Gastrocnemius medialis (tissue), 4 donors: Measurements from ENCODE around the gene SP2.

ENCODE experiments used
- POLR2A ChIP-seq, 2 donors: fragments of 450-650 bp; IDR thresholded peaks; one replicate each; pipeline ENCODE4 v1.6.1; 2017; ENCODE audit warnings: antibody characterized with exemption in 2 of 2, mild to moderate bottlenecking in 2 of 2, moderate library complexity in 2 of 2
- TF ChIP-seq, protein P1 (sequence below), 5 experiments: fragments of 450-650 bp in 3 of 5; fragments of 200-600 bp in 2 of 5; sonication (generic) in 2 of 5; IDR thresholded peaks in 4 of 5; conservative IDR thresholded peaks in 1 of 5; 1 replicate in 4 of 5; 2 replicates in 1 of 5; pipeline ENCODE4 v1.5.1; 2016 to 2019; ENCODE audit warnings: antibody characterized with exemption in 5 of 5, mild to moderate bottlenecking in 3 of 5, moderate library complexity in 3 of 5

DNA sequence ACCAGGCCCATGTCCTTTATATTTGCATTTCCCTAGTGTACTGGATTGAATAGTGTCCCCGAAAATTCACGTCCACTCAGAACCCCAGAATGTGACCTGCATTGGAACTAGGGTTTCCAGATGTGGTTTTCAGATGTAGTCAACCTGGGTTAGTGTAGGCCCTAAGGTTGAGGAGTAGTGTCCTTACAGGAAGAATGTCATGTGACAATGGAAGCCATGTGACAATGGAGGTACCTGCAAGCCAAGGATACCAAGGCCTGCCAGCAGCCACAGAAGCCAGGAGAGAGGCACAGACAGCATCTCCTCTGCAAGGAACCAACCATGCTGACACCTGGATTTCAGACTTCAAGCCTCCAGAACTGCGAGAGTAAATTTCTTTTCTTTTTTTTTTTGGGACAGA lies 66.9 kb downstream of the SP2 start:
- TF ChIP-seq, protein P1, sequence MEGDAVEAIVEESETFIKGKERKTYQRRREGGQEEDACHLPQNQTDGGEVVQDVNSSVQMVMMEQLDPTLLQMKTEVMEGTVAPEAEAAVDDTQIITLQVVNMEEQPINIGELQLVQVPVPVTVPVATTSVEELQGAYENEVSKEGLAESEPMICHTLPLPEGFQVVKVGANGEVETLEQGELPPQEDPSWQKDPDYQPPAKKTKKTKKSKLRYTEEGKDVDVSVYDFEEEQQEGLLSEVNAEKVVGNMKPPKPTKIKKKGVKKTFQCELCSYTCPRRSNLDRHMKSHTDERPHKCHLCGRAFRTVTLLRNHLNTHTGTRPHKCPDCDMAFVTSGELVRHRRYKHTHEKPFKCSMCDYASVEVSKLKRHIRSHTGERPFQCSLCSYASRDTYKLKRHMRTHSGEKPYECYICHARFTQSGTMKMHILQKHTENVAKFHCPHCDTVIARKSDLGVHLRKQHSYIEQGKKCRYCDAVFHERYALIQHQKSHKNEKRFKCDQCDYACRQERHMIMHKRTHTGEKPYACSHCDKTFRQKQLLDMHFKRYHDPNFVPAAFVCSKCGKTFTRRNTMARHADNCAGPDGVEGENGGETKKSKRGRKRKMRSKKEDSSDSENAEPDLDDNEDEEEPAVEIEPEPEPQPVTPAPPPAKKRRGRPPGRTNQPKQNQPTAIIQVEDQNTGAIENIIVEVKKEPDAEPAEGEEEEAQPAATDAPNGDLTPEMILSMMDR (IDR thresholded peaks at IDR 0.05 in 4 of 5, conservative IDR thresholded peaks at IDR 0.05 in 1 of 5), result no peak
- no peak for TF ChIP-seq POLR2A (IDR thresholded peaks at IDR 0.05)
